Activated CD4-positive, alpha-beta T cell treated with anti-CD3 and anti-CD28 coated beads for 1 hour (primary cell): ENCODE results near the gene PHF1.
"Not testable (repeated sequence)": the region's sequence is repeated elsewhere in the genome, so short reads cannot be mapped to it uniquely, and the experiment has no call there.

Experiments used
- DNase-seq: peaks from one replicate; pipeline ENCODE4 v3.0.0-alpha.2; 2020

PHF1 gene

GRCh38 chr6:33391922-33392594 lies 18.8 kb upstream of the PHF1 start:
- DNase-seq, result no peak

GRCh38 chr6:33392595-33392948 lies 18.2 kb upstream of the PHF1 start:
- DNase-seq, result no peak

DNA sequence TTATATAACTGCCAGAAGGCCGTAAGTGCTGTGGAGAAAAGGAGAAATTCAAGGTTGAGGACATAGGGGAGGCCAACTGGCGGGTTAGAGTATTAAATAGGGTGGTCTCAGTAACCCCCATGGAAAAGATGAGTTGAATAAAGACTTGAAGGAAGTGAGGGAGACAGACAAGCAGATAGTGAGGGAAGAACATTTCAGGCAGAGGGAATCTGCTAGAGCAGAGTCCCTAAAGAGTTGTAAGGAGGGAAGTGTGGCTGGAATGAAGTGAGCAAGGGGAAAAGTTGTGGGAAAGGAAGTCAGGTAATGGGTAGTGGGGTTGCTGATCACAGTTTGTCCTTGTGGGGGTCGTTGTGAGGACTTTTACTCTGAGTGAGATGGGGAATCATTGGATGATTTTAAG lies 17.8 kb upstream of the PHF1 start:
- DNase-seq, result no peak

DNA sequence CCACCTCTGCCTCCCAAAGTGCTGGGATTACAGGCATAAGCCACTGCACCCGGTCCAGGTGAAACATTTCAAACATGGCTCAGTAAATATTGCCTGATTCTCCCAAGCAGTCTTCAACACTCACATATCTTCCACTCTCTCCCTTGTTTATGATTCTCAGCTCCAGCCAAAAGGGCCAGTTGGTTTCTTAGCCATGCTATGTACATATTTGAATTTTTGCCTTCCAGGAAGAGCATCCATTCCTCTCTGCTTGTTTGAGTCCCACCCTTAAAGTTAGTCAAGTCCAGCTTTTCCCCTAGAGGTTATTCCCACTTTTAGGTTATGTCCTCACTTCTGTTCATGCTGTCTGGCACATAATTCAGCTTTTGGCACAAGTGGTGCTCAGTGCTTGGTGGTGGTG lies 13.3 kb upstream of the PHF1 start:
- DNase-seq, result no peak

- not testable (repeated sequence) for DNase-seq
Observed at GRCh38 chr6:33398601-33399000, 12.2 kb upstream of the PHF1 start.

DNA sequence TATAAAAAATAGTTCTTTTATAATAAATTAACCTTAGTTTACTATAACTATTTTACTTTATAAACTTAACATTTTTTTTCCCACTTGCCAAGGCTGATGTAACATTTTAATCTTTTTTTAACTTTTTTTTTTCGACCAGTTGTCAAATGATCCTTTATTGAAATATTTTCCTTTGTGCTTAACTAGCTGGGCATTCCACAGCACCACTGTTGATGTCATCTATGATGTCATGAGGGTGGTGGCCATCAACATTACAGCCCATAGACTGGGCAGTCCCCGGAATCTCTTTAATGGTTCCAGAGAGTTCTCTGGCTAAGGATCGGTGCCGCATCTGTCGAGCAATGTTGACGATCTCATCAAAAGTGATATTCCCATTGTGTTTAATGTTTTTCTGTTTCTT lies 10.9 kb upstream of the PHF1 start:
- not testable (repeated sequence) for DNase-seq

GRCh38 chr6:33404884-33405283 lies 5.9 kb upstream of the PHF1 start:
- no peak for DNase-seq

DNA sequence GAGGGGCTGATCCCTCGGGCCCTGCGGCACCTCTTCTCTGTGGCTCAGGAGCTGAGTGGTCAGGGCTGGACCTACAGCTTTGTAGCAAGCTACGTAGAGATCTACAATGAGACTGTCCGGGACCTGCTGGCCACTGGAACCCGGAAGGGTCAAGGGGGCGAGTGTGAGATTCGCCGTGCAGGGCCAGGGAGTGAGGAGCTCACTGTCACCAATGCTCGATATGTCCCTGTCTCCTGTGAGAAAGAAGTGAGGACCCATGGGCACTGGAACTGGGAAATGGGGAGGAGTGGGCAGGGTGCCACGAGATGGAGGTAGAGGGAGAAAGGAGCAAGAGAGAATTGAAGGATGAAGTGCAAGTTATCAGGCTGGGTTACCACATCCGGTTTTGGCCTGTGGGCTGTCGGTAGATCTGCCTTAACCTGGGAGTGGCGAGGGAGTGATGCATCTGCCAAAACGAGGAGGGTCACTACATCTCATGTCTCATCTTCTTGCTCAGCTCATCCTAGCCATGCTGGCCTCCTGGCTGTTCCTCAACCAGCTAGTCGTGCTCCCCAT lies 5.4 kb upstream of the PHF1 start:
- DNase-seq, result no peak

DNA sequence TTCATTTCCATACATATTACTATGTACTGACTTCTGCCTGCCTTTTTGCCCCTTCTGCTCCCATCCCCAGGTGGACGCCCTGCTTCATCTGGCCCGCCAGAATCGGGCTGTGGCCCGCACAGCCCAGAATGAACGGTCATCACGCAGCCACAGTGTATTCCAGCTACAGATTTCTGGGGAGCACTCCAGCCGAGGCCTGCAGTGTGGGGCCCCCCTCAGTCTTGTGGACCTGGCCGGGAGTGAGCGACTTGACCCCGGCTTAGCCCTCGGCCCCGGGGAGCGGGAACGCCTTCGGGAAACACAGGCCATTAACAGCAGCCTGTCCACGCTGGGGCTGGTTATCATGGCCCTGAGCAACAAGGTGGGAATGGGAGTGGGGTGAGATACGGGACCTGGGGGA lies 4.7 kb upstream of the PHF1 start:
- DNase-seq, result no peak

DNA sequence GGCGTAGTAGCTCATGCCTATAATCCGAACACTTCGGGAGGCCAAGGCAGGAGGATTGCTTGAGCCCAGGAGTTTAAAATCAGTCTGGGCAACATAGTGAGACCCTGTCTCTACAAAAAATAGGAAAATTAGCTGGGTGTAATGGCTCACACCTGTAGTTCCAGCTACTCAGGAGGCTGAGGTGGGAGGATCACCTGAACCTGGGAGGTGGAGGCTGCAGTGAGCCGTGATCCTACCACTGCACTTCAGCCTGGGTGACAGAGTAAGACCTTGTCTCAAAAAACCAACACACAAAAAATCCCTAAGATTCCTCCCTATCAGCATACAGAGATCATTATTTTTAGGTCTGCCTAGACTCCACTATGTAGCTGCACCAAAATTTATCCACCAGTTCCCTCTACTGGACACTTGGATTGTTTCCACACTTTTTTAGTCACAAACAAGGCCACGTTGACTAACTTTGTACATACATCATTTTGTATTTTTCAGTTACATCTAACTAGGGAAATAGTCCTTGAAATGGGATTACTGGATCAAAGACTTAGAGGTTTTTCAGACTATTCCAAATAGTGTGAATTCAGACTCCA lies 3.6 kb upstream of the PHF1 start:
- no peak for DNase-seq

DNA sequence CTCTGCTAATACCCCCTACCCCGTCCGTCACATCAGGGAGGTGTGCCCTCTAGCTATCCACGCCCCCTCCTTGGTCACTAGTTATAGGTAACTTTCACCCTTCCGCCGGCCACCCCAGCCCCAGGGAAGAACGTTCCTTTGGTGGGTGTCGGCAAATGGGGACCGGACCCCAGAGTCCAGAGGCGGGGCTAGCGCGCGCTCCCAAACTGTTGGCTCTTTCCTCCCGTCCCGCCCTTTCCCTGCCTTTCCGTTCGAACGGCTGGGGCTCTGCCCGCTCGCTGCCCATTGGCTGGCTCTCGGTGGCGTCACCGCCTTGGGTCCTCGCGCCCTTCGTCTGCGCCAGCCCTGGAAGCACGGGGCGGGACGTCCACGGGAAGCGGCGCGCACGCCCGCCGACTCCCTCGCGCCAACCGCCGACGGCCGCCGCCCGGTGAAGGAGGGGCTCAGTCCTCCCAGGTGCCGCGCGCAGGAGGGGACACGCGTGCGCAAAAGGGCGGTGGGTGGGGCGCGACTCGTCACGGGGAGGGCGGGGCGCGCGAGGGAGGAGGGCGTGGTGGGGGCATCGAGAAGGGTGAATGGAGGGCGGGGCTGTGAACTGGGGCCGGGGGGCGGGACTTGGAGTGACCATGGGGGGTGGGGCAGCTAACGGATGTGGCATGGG lies 634 bp upstream of the PHF1 start:
- peak; percentile 97 for DNase-seq

DNA sequence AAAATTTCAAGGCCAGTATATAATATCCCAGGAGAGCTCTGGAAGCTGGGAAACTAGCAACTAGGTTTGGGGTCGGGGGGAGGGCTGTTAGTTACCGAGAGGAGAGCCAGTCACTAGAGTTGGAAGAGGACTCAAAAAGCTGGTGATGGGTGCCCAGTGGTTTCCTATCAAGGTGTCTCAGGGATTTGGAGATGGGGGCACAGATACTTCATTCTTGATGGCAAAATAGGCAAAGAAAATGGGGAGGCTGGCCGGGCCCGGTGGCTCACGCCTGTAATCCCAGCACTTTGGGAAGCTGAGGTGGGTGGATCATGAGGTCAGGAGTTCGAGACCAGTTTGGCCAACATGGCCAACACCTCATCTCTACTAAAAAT lies 805 bp downstream of the PHF1 start:
- no peak for DNase-seq

- no peak for DNase-seq
Observed at GRCh38 chr6:33412140-33413009, 1.6 kb downstream of the PHF1 start.

- DNase-seq, result no peak
Observed at GRCh38 chr6:33413241-33414120, 2.7 kb downstream of the PHF1 start.

DNA sequence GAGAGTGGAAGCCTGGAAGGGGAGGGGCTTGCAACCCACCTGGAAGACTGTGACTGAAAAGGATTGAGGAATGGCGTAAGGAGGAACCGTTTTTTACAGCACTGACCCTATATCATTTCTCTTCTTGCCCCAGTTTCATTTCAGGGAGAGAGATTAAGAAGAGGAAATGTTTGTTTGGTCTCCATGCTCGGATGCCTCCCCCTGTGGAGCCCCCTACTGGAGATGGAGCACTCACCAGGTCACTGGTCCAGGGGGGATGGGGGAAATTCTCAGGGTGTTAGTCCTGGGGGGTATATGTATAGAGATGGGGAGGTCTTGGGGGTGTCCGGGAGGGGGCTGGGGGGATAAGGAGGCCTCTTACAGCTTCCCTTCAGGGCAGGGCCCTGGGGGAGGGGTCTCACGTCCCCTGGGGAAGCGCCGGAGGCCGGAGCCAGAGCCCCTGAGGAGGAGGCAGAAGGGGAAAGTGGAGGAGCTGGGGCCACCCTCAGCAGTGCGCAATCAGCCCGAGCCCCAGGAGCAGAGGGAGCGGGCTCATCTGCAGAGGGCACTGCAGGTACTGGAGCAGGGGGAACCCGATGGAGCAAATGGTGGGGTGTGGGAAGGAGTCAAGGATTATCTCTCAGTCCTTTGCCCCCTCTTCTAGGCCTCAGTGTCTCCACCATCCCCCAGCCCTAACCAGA lies 3.9 kb downstream of the PHF1 start:
- DNase-seq, result no peak

DNA sequence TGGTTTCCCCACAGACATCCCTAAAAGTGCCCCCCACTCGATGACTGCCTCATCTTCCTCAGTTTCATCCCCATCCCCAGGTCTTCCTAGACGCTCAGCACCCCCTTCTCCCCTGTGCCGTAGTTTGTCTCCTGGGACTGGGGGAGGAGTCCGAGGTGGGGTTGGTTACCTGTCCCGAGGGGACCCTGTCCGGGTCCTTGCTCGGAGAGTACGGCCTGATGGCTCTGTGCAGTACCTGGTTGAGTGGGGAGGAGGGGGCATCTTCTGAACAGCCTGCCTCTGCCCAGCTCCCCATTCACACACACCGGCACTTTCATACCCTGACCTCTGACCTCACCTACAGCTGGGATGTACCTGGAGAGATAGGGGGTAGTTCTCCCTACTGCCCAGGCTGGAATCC lies 5.0 kb downstream of the PHF1 start:
- DNase-seq, result no peak

GRCh38 chr6:33416386-33417127 lies 5.7 kb downstream of the PHF1 start:
- no peak for DNase-seq

- no peak for DNase-seq
Observed at GRCh38 chr6:33417128-33417902, 6.5 kb downstream of the PHF1 start.

DNA sequence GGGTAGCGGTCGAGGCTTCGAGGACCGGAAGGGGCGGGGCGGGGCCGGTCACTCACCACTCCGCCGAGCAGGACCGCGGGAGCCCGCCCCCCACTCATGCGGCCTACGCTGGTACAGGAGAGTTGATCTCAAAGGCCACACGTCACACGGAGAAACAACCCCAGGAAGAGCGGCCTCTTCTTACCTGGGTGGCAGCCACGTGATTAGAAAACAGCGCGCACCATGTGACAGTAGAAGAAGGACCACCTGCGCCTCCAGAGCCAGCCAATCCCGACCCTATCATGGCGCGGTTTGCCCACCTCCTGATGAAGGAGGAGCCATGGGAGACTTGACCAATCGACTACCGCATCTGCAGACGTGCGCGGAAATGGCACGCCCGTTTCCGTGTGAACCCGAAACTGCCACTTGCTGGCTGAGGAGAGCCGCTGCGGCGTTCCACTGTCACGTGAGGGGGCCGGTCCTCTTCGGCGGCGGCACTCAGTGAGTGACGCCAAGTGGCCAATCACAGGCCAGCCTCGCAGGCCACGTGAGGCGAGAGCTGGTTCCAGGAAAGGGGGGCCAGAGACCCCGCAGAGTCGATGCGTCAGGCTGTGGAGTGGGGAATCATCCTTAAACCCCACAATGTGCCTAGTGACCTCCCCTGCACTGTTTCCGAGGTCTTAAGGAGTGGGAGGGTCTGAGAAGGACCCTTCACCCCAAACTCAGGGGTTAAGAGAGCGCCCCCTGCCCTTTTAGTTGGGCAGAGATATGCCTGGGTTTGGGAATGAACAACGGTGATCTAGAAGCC lies 7.3 kb downstream of the PHF1 start, which contains the start of gene CUTA:
Gene CUTA, minus strand, starts transcription at position 205 of the 787 bp plus-strand sequence. Its CDS starts 107 bp downstream, at position 98.
- DNase-seq, result peak; percentile 99
